Renal pelvis (tissue), 12 donors: Measurements from ENCODE around the gene STON2. TPM values are rescaled to one million over a fixed set of nuclear protein-coding genes. Genes with fewer than 3 reads are reported as not detected.
A peak's percentile ranks its signal among the peaks of the same experiment; 100 is the strongest.
"Not testable (repeated sequence)": the region's sequence is repeated elsewhere in the genome, so short reads cannot be mapped to it uniquely, and the experiment has no call there.

Experiments
- DNase-seq: peaks from one replicate; pipeline ENCODE4 v3.0.0-alpha.2; 2013
- long read RNA-seq, 16 experiments: transcript quantifications; one replicate each; lab custom pipeline, GENCODE V29; 2026
- polyA plus RNA-seq, 3 donors: library from polyadenylated mRNA; unstranded; fragments of 120-200 nt; gene quantifications; one replicate each; pipeline ENCODE4 v1.2.1, GENCODE V29; 2013; ENCODE audit not compliant: insufficient read length in 3 of 3

STON2 gene
- 10 to 100 TPM; 39.6 to 68.3 (median 54.3) TPM for polyA plus RNA-seq
- long read RNA-seq, donor 1, partial matches to known transcripts: 11 of 59 reads
- long read RNA-seq, donor 1, other reads (novel, unspliced or antisense): 48 of 59 reads
- long read RNA-seq, donor 2, partial matches to known transcripts: 23 of 69 reads
- long read RNA-seq, donor 2, other reads (novel, unspliced or antisense): 46 of 69 reads
- long read RNA-seq, donor 3, partial matches to known transcripts: 23 of 23 reads
- long read RNA-seq, donor 3, other reads (novel, unspliced or antisense): 0 of 23 reads
- long read RNA-seq, donor 4, partial matches to known transcripts: 21 of 54 reads
- long read RNA-seq, donor 4, other reads (novel, unspliced or antisense): 33 of 54 reads
- long read RNA-seq, donor 5, partial matches to known transcripts: 16 of 28 reads
- long read RNA-seq, donor 5, other reads (novel, unspliced or antisense): 12 of 28 reads
- long read RNA-seq, donor 6, partial matches to known transcripts: 11 of 46 reads
- long read RNA-seq, donor 6, other reads (novel, unspliced or antisense): 32 of 46 reads
- long read RNA-seq, donor 7, partial matches to known transcripts: 25 of 65 reads
- long read RNA-seq, donor 7, other reads (novel, unspliced or antisense): 36 of 65 reads
- long read RNA-seq, donor 8: 0 reads
- long read RNA-seq, donor 9, partial matches to known transcripts: 6 of 28 reads
- long read RNA-seq, donor 9, other reads (novel, unspliced or antisense): 20 of 28 reads
- long read RNA-seq, donor 10, partial matches to known transcripts: 25 of 46 reads
- long read RNA-seq, donor 10, other reads (novel, unspliced or antisense): 20 of 46 reads
- long read RNA-seq, donor 11, partial matches to known transcripts: 17 of 27 reads
- long read RNA-seq, donor 11, other reads (novel, unspliced or antisense): 10 of 27 reads
- long read RNA-seq, donor 12, transcript STON2-202 (3 exons, 1,717 nt): major isoform, 5 of 115 reads
- long read RNA-seq, donor 12, partial matches to known transcripts: 66 of 115 reads
- long read RNA-seq, donor 12, other reads (novel, unspliced or antisense): 44 of 115 reads
- long read RNA-seq, donor 13, partial matches to known transcripts: 0 of 8 reads
- long read RNA-seq, donor 13, other reads (novel, unspliced or antisense): 6 of 8 reads
- long read RNA-seq, donor 14: 0 reads
- long read RNA-seq, donor 15: 0 reads
- long read RNA-seq, donor 16, partial matches to known transcripts: 31 of 39 reads
- long read RNA-seq, donor 16, other reads (novel, unspliced or antisense): 6 of 39 reads

GRCh38 chr14:81400202-81400678 lies at the start of gene STON2:
TSS of gene STON2 (minus strand) at chr14:81400324. CDS start at chr14:81398382, 1,942 bp downstream.
- no peak for DNase-seq

- no peak for DNase-seq
Measured at GRCh38 chr14:81449576-81449975, 49.5 kb upstream of the STON2 start.

GRCh38 chr14:81449114-81449513 lies 49.0 kb upstream of the STON2 start:
- no peak for DNase-seq

GRCh38 chr14:81447021-81447764 lies 47.1 kb upstream of the STON2 start:
- DNase-seq: no peak

- no peak for DNase-seq
Measured at GRCh38 chr14:81446279-81447007, 46.3 kb upstream of the STON2 start.

- DNase-seq: no peak
Measured at GRCh38 chr14:81441626-81442134, 41.6 kb upstream of the STON2 start.

GRCh38 chr14:81440041-81440440 lies 39.9 kb upstream of the STON2 start:
- no peak for DNase-seq

GRCh38 chr14:81437244-81437643 lies 37.1 kb upstream of the STON2 start:
- DNase-seq: no peak

- DNase-seq: peak; percentile 85
Measured at GRCh38 chr14:81436296-81437138, 36.4 kb upstream of the STON2 start.

GRCh38 chr14:81435391-81436295 lies 35.5 kb upstream of the STON2 start:
- peak; percentile 80 for DNase-seq

- no peak for DNase-seq
Measured at GRCh38 chr14:81435048-81435390, 34.9 kb upstream of the STON2 start.

- no peak for DNase-seq
Measured at GRCh38 chr14:81434230-81434629, 34.1 kb upstream of the STON2 start.

GRCh38 chr14:81433378-81433777 lies 33.3 kb upstream of the STON2 start:
- no peak for DNase-seq

GRCh38 chr14:81432219-81432661 lies 32.1 kb upstream of the STON2 start:
- DNase-seq: no peak

- DNase-seq: no peak
Measured at GRCh38 chr14:81430235-81430634, 30.1 kb upstream of the STON2 start.

- DNase-seq: not testable (repeated sequence)
Measured at GRCh38 chr14:81429749-81430148, 29.6 kb upstream of the STON2 start.

- no peak for DNase-seq
Measured at GRCh38 chr14:81429028-81429427, 28.9 kb upstream of the STON2 start.
